GM19239 (cell line): ENCODE data around the gene BMPR1A.

Experiments used
- DNase-seq: peaks from one replicate; pipeline ENCODE4 v3.0.0; 2011; ENCODE audit warnings: low spot score; ENCODE audit not compliant: insufficient read length
- FAIRE-seq: peaks from 2 replicates; lab custom pipeline; 2011; peaks lifted over from hg19 to GRCh38; lab: Jason Lieb, UNC

BMPR1A gene

DNA sequence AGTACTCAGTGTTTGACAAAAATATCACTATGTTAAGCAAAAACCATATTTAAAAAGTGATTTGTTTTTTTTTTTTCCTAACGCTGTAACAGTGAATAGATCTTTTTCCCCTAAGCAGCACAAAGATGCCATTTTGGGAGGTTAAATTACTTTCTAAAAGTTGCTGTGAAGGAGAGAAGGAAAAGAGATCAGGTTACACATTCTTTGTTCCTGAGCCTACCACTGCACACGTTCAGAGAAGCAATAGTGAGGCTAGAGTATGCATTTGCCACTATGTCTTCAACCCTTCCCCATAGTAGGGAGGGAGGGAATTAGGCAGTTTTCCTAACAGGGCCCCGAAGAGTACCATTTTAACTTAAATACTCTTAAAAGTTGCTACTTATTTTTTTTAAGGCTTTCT is 38.9 kb downstream of the BMPR1A start:
- peak; percentile 53 for FAIRE-seq
- DNase-seq, result no peak

DNA sequence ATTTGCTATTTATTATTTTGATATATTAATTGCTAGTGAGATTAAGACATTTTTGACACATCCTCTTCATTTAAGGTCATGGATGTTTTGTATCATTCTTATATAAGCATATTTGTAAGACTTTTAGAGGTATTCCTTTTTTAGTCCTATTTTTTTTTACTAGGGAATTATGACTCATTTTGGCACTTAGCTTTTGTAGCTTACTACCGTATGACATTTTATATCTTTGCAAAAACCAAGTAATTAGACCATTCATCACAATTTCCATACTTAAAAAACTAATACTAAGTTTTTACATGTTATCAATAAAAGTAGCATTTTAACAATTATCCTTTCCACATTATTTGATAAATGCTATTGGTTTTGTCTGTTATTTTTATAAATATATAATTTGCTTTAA is 41.6 kb downstream of the BMPR1A start:
- FAIRE-seq, result no peak
- no peak for DNase-seq

DNA sequence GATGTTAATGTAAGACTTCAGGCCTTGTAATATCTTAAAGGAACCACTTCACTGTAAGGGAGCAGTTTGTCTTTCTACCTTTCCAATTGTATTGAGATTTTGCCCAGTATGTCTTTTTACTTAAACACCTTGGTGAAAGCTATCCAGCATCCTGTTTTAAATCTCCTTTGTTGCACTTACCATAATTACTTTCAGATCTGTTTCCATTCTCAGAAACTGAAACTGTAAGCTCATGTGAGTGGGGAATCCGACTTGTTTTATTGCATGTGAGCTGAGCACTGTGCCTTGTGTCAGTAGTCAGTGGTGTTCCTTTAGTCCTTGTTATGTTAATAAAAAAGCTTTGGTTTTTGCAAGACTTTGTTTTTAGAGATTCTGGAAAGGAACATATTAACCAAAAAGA is 42.2 kb downstream of the BMPR1A start:
- DNase-seq, result peak; percentile 12
- peak; percentile 88 for FAIRE-seq

DNA sequence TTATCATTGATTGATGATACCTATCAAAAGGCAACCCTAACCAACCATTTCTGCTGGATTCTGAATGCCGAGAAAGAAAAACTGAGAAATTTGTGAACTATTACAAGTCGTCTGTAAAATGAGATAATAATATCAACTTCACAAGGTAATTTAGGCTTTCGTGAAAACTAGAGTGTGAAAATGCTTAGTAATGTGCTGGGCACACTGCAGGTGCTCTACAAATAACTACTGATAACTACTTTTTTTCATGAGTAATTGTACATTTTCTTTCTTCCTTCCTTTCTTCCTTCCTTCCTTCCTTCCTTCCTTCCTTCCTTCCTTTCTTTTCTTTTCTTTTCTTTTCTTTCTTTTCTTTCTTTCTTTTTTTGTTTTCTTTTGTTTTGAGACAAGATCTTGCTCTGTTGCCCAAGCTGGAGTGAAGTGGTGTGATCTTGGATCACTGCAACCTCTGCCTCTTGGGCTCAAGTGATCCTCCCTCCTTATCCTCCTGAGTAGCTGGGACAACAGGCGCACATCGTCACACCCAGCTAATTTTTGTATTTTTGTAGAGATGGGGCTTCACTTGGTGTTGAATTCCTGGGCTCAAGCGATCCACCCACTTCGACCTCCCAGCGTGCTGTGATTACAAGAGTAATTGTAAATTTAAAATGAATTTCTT is 42.9 kb downstream of the BMPR1A start:
- no peak for DNase-seq
- no peak for FAIRE-seq

DNA sequence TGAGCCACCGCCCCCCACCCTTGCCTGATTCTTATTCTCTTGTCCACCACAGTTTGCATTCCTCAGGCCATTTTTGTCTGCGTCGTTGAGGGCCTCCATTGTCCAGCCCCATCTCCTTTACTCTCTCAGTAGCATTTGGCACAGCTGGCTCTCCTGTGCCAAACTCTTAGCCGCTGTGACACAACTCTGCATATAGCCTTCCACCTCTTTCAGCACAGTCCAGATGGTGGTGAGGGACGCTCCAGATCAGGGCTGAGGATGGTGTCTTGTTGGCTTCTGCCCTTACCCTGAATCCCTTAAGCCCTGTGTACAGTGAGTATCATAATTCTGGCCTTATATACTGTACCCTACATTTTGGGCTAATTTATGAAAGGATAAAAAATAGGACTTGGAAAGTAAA is 45.6 kb downstream of the BMPR1A start:
- DNase-seq (no peak), FAIRE-seq (no peak)

DNA sequence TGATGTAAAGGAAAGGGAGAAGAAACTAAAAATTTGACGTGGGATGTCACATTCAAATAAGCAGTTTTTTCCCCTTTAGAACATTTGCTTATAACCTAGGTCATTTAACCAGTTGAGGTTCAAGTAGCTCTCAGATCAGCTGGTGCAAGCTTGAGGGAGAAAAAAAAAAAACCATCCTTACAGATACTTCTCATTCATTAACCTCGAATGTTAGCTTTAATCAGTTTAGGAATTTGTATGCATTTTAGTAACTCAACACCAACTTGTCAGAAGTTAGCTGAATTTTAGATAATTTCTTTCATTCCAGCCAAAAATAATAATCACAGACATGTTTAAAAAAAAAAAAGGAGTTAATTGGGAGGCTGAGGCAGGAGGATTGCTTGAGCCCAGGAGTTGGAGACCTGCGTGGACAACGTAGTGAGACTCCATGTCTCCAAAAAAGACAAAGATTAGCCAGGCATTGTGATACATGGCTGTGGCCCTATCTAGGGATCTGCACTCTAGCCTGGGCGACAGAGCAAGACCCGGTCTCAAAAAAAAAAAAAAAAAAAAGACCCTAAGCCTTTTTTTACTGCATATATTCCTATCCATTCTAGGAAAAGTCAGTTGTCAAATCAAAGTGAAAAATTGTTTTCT is 46.2 kb downstream of the BMPR1A start:
- no peak for DNase-seq
- FAIRE-seq, result no peak

DNA sequence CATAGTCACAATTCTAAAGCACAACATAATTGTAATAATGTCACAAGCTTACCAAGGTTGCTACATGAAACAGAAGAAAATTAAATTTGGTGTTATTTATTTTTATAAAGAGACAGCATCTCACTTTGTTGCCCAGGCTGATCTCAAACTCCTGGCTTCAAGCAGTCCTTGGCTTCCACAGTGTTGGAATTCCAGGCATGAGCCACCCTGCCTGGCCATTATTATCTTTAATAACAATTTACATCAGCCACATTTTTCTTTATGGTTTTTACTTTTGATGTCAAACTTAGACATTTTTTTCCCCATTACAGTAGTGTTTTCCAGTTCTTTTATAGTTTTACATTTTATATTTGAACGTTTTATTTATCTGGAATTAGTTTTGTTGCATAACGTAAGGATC is 46.7 kb downstream of the BMPR1A start:
- DNase-seq (no peak), FAIRE-seq (no peak)

DNA sequence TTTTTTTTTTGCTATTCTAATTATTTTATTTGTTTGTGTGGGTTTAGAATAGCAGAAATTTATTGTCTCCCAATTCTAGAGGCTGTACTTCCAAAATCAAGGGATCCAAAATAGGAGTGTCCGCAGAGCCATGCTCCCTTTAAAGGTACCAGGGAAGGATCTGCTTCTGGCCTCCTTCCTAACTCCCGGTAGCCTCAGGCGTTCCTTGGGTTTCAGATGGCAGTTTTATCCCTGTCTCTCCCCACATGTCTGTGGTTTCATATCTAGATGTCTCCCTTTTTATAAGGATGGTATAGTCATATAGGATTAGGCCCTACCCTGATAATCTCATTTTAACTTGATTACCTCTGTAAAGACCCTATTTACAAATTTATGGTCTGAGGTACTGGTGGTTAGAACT is 48.4 kb downstream of the BMPR1A start:
- DNase-seq (no peak), FAIRE-seq (no peak)

DNA sequence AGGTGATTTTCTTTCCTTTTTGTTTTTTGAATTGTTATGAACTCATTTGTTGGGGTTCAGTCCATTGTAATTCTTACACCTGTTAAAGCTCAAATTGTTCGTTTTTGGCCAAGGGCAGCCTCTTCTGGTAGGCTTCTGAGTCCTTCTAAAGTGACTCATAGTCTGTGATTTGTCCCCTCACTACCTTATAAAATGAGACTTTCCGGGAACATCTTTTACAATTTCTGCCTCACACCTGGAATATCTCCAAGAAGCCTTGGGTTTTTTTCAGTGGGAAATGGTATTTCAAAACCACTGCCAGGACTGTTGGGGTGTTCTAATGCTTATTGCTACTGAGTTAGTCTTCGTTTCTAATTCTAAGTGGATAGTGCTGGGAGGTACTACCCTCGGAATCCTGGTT is 56.7 kb downstream of the BMPR1A start:
- FAIRE-seq, result no peak
- no peak for DNase-seq

DNA sequence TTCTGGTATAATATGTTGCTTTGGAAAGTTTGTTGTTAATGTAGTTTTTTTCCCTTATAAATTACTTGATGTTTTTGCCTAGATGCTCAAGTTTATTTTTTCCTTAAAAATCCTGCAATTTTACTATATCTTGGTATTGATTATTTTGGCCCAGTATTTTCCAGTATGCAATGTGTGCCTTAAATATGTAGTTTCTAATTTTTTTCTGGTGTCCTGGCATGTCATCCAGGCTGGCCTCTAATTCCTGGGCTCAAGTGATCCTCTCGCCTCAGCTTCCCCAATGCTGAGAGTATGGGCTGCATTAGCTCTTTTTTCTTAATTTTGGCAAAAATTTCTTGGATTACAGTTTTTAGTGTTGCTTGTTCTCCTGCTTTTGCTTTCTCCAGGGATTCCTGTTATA is 57.6 kb downstream of the BMPR1A start:
- FAIRE-seq (no peak), DNase-seq (no peak)

DNA sequence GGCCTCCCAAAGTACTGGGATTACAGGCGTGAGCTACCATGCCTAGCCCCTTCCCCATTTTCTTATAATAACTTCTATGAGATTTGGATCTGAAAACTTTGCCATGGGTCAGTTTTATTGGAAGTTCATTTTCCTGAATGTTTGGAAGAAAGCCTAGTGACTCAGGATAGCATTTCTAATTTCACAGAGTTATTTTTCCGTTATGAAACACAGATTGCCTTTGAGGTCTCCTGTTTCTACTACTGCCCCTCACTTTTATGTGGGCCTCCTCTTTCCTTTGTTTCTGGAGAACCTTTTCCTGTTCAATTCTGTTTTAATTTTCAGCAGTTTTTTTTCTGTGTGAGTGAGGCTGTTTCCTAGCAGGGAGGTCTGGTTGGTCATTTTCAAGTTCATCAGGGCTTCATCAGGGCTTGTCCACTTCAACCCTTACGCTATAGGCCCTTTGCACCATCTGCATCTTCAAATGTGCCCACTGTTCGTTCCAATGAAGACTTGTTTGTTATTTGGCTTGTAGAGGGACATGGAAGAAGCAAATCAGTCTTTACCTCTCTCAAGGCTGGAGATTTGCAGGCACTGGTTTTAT is 58.7 kb downstream of the BMPR1A start:
- no peak for DNase-seq
- no peak for FAIRE-seq

DNA sequence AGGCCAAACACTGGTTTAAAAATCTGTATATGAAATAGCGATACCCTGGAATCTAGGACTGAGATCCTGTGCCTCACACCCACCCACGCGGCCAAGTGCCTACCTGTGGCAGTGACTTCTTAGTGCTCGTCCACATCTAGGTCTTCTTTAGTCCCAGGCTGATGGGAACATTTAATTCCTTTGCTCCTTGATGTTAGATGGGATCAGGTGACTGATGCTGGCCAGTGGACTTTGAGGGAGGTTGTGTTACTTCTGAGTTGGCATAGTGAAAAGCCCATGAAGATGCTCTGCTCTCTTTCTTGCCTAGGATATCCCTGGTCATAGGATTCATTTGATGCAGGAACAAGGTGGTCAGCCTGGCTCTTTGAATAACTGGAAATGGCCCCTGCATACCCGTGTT is 59.2 kb downstream of the BMPR1A start:
- no peak for DNase-seq
- FAIRE-seq, result no peak

DNA sequence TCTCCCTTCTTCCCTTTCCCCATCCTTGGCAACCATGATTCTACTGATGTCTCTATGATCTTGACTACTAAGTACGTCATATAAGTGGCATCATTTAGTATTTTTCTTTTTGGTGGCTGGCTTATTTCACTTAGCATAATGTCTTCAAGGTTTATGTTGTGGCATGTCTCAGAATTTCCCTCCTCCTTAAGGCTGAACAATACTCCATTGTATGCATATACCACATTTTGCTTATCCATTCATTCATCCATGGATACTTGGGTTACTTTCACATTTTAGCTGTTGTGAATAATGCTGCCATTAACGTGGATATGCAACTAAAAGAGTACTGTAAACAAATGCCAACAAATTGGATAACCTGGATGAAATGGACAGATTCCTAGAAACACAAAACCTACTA is 60.8 kb downstream of the BMPR1A start:
- FAIRE-seq, result no peak
- no peak for DNase-seq

DNA sequence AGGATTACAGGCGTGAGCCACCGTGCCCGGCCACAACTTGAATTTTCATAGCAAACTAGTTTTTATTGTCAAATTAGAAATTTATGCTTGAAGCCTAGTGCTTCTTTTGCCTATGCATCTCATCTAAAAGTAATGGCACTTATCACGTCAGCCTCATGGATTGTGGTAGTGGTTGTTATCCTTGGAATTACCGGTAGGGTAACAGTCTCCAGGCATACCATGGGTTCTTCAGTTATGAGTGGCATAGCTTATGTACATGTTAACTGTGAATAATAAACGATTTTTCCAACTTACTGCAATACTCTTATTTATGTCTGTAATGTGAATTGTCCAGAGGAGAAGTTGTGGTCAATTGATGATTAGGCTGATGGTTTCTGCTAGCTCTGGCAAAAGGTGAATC is 63.1 kb downstream of the BMPR1A start:
- no peak for DNase-seq

DNA sequence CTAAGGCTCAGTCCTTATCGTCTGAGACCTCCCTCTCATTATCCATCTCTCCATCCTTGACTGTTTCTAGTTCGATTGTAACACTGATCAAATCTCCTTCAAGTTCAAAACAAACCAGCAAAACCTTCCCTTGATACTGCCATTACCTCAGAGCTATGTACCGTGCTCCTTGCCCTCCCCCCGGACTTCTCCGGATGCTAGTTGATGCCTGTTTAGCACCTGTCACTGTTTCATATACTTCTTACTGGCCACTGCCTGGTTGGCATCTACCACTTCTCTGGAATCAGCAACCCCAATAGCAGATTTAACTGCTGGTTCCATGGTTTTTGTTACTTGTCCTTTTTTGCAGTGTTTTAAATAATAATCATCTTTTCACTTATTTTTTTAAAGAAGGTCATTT is 64.1 kb downstream of the BMPR1A start:
- DNase-seq (no peak), FAIRE-seq (no peak)

More for the DNA sequence above, 63.1 kb downstream of the BMPR1A start:
- no peak for FAIRE-seq

DNA sequence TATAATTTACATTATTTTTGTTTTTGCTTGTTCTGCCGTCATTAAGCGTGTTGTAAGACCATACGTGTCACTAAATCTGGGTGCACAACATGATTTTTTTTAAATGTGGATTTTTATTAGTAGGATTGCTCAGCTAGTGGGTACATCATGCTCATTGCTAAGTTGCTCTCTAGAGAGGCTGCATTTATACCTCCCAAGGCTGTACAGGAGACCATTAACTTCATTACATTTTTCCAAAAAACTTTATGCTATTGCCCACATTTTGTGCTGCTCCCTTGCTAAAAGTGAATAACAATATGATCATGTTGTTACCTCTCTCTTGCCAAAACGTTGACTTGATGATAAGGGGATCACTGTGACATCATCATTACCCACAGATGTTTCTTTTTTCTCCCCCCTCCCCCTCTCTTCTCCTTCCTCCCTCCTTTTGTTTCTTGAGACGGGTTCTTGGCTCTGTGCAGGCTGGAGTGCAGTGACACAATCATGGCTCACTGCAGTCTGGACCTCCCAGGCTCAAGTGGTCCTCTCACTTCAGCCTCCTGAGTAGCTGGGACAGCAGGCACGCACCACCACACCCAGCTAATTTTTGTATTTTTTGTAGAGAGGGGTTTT is 65.1 kb downstream of the BMPR1A start:
- DNase-seq (no peak), FAIRE-seq (no peak)

DNA sequence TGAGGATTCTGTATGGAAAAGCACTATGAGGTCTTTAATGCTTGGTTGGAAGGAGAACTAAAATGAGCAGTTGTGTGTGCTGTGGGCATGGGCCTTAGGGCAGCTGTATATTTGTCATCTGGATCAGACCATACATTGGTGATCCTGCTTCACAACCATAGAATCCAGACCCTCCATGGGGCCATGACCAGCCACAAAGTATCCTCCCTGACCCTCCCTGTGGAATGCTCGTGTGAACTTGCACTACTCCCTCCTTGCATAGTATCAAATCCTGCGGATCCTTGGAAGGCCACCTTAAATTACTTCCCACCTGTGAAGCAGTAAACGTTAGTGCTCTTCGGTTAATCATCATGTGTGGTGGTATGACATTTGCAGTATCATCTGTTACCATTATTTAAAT is 67.1 kb downstream of the BMPR1A start:
- FAIRE-seq (no peak), DNase-seq (no peak)

DNA sequence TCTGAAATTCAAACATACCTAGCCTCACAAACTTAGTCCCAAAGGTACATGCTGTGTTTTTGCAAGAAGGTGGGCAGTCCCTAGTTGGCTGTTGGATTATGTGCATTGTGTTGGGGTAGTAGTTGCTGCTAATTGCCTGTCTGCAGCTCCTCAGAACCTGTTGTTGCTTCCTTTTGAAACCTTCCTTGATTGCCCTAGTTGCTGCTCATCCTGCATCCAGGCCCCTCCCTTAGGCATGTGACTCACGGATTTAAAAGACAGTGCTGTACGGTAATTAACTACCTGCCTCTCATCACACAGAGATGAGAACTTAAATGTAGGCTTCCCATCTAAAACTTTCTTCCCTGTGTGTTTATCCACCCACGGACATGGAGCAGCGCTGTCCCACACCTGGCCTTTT is 67.7 kb downstream of the BMPR1A start:
- no peak for DNase-seq

DNA sequence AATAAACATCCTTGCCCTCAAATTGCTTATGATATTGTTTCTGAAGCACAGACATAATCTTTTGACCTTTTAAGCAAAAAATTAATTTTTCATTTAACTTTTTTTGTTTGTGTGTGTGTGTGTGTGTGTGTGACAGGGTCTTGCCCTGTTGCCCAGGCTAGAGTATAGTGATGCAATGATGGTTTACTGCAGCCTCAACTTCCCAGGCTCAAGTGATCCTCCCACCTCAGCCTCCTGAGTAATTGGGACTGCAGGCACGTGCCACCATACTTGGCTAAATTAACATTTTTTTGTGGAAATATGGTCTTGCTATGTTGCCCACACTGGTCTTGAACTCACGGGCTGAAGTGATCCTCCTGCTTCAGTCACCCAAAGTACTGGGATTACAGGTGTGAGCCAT is 68.9 kb downstream of the BMPR1A start:
- DNase-seq (no peak), FAIRE-seq (no peak)

More for the DNA sequence above, 67.7 kb downstream of the BMPR1A start:
- FAIRE-seq, result no peak

DNA sequence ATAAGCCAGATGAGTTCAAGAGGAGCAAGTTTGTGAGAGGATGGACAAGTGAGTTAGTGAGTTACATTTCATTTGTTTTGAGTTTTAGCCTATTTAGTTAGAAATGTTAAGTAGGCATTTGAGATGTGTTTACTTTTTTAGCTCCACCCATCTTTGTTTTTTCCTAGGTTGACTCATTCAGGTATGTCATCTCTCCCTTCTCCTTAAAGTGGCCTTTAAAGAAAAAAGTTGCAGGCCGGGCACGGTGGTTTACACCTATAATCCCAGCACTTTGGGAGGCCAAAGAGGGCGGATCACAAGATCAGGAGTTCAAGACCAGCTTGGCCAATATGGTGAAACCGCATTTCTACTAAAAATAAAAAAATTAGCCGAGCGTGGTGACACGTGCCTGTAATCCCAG is 71.2 kb downstream of the BMPR1A start:
- no peak for FAIRE-seq
- no peak for DNase-seq

DNA sequence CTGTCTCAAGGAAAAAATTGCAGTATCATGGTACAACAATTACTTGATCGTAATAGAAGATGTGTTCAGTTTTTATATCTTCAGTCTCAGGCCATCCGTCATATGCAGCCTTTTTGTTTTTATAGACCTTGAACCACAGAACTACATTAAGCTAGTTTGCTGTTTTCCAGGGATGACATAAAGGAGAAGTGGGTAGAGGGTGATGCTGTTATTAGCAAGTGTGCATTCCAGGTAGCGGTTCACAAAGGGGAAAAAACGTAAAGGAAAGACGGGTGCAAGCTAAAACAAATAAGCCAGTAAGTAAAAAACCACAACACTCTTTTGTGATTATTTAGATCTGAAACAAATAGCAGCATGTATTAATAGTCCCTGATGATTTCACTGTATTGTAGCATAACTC is 71.7 kb downstream of the BMPR1A start:
- DNase-seq (no peak), FAIRE-seq (no peak)

DNA sequence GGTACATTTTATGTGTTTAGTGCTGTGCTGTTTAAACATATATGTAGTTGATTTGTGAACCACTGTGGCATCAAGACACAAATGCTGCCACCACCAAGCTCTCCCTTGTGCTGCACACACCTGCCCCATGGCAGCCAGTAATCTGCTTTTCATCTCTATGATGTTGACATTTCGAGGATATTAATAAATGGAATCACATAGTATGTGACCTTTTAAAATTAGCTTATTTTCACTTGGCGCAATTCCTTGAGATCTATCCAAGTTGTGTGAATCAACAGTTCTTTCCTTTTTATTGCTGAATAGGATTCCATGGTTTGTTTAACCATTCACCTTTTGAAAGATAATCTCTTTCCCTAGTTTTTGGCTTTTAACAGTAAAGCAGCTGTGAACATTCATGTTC is 73.1 kb downstream of the BMPR1A start:
- no peak for FAIRE-seq

More for the DNA sequence above, 73.1 kb downstream of the BMPR1A start:
- no peak for DNase-seq
